Measurements from ENCODE around the gene NDUFB2. TPM values are rescaled to one million over a fixed set of nuclear protein-coding genes. Genes with fewer than 3 reads are reported as not detected.
"Not testable (repeated sequence)": the region's sequence is repeated elsewhere in the genome, so short reads cannot be mapped to it uniquely, and the experiment has no call there.

The NDUFB2 gene
- total RNA-seq, 1 experiment from 2014 or later = 227 TPM

DNA sequence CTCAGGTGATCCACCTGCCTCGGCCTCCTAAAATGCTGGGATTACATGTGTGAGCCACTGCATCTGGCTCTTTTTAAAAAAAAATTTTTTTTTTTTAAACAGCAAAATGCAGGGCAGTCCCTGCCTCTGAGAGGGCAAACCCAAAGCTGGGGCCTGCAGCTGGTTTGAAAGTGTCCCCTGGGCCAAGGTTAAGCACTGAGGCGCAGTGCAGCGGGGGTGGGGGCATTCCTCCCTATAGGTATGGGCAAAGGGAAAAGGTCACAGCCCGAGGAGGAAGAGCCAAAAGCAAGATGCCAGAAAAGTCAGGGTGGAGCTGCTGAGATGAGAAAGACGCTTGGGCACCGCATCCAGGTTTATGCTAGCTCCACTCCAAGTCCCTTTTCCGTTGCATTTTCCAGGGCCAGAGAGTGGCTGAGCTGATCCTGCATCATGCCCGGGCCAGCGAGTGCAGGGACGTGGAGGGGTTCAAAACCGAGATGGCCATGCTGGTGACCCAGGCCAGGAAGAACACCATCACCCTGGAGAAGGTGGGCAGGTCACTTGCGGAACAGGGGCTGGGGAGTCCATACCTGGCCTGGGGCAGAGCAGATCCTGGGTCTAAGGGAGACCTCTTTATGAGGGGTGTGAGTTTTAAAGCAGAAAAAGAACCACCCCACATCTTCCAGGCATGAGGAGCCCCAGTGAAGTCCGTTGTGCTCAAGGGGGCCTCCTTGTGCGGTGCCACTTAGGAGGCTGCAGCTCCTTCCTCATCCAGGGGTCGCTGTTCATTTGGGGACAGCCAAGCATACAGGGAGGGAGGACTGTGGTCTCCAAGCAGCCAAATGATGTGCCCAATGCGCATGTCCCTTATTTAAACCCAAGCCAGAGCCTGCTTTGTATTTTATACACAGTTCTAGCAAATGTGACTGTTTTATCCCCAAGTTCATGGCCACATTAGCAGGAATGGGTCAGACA is 7.0 kb upstream of the NDUFB2 start:
- no peak for DNase-seq (ENCODE audit: low spot score)

DNA sequence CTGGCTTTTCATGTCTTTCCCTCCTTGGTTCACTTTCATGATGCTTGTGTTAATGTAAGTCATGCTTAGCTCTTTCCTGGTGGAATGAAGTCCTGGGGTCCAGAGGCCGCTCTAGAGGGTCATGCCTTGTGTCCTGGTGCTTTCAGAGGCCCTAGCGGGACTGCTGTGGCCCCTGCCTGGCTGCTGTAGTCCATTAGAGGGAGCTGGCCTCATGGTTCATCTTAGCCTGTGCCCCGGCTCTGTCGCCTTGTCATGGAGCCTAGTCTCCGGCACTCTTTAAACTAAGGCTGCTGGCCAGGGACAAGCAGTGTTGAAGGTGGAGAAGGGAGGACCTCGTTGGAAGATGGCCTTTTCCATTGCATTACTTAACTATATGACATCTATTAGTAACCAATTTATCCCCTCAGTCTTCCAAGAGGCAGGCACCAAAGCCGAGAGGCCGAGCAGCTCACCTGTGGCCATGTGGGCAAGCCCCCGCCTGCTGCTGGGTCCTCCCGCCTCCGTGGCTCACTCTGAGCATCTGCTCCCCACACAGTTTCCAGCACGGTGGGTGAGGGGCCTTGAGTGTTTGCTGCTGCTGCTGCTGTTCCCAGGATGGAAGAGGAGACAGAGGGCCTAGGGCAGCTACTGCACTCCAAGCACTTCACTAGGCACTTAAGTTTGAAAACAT is 5.0 kb upstream of the NDUFB2 start:
- DNase-seq (ENCODE audit: low spot score) = no peak

DNA sequence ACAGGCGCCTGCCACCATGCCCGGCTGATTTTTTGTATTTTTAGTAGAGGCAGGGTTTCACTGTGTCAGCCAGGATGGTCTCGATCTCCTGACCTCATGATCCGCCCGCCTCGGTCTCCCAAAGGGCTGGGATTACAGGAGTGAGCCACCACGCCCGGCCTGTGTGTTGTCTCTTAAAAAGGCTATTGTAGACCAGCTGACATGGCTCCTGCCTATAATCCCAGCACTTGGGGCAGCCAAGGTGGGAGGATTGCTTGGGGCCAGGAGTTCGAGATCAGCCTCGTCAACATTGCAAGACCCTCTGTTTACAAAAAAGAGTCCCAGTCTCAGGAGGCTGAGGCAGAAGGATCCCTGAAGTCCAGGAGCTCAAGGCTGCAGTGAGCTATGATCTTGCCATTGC is 2.7 kb upstream of the NDUFB2 start:
- not testable (repeated sequence) for DNase-seq (ENCODE audit: low spot score)

DNA sequence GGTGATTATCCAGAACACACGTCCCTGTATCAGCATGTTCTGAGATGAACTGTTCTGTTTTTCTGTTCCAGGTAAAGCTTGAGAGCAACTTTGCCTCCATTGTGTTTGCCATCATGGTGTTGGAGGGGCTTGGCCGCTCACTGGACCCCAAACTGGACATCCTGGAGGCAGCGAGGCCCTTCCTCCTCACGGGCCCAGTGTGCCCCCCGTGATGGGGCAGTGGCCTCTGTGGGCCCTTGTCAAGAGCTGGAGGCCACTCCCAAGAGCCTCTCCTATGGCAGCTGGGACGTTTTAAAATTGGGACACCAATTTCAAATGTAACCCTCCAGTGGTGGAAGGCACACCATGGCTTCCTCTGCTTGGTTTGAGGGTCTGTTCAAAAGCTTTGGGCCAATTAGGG is 1.9 kb upstream of the NDUFB2 start:
- no peak for DNase-seq (ENCODE audit: low spot score)

DNA sequence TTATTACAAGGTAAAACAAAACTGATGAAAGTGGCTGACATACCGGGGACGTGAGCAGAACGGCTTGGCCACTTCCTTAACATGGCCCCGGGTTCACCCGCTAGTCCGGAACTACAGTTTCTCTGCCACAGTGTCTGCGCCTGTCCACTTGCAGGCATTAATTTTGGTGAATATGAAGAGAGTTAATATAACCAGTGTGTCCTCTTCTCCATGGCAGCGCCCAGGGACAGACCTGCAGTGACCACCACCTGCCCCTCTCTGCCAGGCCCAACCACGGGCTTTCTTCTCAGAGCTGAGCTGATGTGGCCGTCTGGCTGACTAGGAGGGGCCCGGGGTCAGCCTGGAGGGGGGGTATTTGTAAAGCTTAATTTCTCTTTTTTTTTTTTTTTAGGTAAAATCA is 1.1 kb upstream of the NDUFB2 start:
- DNase-seq (ENCODE audit: low spot score) = no peak

DNA sequence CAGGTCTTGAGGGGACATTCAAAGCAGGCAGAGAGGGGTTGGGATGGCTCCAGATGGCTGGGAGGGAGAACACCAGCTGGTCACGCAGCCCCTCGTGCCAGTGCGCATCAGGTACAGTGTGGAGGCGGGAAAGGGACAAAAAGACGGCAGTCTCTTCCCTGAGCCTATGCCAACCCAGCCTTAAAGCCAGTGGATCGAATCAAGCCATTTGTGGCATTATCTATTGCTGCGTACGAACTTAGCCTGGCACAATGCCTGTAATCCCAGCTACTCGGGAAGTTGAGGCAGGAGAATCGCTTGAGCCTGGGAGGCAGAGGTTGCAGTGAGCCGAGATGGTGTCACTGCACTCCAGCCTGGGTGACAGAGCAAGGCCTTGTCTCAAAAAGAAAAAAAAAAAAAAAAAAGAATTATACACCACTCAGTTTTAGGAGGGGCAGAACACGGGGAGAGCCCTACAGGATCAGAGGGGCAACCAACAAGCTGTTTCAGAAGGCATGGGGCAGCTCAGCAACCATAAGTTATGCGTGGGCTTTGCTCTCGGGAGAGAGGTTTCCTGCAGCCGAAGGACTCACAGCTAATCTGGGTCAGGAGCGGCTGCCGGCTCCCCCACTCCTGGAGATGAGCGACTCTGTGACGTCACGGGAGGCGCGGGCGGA is 356 bp upstream of the NDUFB2 start:
- DNase-seq (ENCODE audit: low spot score) = peak; percentile 77

DNA sequence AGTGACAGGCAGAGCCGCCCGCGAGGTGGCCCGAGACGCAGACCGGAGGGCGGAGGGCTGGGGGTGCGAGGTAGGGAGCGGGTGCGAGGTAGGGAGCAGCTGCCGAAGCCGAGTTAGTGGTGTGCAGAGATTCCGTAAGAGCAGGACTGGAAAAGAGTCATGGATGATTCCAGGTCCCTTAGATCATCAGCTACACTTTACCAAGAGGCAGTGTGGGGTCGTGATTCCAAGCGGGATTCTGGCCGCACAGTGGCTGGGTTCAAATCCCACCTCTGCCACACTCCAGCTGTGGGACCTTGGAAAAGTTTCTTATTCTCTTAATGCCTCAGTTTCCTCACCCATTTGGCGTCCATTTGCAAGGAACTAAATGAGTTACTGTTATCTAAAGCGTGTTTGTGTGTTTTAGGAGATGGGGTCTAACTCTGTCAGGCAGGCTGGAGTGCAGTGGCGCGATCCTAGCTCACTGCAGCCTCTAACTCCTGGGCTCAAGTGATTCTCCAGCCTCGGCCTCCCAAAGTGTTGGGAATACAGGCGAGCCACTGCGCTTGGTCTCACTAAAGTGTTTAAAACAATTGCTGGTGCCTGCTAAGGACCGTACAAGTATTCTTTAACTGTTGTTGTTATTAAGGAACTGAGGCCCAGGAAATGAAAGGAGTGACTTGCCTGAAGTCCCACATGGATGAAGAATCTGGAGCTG is 1.1 kb downstream of the NDUFB2 start:
- DNase-seq (ENCODE audit: low spot score) = peak; percentile 40

DNA sequence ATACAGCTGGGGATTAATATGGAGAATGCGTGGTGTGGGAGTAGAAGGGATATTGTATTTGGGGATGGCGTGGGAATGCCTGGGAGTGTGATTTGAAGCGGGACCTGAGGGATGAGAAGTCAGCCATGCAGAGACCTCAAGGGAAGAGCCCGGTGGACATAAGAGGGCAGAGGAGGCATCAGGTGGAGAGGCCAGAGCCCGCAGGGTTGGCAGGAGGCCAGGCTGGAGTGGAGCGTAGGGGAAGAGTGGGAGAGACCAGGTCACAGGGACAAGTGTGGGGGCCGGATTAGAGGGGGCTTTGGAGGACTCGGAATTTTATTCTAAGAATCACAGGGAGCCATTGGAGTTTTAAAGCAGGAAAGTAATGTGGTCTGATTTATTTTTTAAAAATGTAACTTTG is 2.0 kb downstream of the NDUFB2 start:
- DNase-seq (ENCODE audit: low spot score) = no peak

DNA sequence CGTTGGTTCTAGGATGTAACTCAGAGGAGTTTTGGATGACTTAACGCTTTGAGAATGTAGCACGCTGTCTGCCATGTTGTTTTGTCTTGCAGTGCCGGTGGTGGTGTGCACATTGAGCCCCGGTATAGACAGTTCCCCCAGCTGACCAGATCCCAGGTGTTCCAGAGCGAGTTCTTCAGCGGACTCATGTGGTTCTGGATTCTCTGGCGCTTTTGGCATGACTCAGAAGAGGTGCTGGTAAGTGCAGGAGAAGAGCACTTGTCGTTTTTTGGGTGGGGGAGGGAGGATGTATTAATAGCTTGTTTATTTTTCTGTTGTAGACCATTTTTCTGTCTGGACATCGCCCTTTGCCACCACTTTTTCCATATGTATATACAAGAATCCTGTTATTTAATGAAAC is 6.3 kb downstream of the NDUFB2 start:
- no peak for DNase-seq (ENCODE audit: low spot score)

DNA sequence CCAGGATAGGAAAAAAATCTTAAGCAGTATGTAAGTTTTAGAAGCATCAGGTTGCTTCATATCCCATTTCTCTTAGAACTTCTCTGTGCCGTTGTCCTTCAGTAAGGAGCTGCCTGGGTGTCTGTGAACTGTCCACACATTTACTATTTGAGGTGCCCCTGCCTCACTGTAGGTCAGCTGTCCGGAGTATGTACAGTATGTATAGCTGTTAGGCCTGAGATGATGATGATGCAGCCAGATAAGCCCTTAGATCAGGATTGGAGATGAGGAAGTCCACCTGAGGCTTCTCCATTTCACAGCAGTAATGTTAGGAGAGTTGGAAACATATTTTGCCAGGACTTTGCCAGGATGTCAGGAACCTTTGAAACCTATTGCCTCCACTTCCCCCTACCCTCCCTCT is 7.7 kb downstream of the NDUFB2 start:
- DNase-seq (ENCODE audit: low spot score) = no peak

DNA sequence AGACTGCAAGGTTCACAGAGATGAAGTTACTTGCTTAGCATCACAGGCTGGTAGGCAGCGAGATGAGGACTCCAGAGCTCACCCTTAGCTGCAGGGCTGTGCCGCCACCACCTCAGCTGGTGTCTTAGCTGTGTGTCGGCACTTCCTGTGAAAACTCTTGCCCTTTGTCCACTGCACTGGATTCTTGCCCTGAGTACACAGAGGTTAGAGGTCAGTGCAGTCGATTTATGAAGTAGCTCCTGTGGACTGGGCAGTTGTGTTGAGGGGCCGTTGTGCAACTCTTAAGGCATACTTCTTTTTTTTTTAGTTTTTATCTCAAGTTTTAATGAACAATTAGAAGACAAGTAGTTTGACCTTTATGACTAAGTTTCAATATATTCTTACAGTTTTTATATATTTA is 10.6 kb downstream of the NDUFB2 start:
- DNase-seq (ENCODE audit: low spot score) = no peak

DNA sequence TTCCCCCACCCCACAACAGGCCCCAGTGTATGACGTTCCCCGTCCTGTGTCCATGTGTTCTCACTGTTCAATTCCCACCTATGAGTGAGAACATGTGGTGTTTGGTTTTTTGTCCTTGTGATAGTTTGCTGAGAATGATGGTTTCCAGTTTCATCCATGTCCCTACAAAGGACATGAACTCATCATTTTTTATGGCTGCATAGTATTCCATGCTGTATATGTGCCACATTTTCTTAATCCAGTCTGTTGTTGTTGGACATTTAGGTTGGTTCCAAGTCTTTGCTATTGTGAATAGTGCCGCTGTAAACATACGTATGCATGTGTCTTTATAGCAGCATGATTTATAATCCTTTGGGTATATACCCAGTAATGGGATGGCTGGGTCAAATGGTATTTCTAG is 12.3 kb downstream of the NDUFB2 start:
- not testable (repeated sequence) for DNase-seq (ENCODE audit: low spot score)

DNA sequence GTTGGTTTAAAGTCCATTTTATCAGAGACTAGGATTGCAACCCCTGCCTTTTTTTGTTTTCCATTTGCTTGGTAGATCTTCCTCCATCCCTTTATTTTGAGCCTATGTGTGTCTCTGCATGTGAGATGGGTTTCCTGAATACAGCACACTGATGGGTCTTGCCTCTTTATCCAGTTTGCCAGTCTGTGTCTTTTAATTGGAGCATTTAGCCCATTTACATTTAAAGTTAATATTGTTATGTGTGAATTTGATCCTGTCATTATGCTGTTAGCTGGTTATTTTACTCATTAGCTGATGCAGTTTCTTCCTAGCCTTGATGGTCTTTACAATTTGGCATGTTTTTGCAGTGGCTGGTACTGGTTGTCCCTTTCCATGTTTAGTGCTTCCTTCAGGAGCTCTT is 15.9 kb downstream of the NDUFB2 start:
- not testable (repeated sequence) for DNase-seq (ENCODE audit: low spot score)

DNA sequence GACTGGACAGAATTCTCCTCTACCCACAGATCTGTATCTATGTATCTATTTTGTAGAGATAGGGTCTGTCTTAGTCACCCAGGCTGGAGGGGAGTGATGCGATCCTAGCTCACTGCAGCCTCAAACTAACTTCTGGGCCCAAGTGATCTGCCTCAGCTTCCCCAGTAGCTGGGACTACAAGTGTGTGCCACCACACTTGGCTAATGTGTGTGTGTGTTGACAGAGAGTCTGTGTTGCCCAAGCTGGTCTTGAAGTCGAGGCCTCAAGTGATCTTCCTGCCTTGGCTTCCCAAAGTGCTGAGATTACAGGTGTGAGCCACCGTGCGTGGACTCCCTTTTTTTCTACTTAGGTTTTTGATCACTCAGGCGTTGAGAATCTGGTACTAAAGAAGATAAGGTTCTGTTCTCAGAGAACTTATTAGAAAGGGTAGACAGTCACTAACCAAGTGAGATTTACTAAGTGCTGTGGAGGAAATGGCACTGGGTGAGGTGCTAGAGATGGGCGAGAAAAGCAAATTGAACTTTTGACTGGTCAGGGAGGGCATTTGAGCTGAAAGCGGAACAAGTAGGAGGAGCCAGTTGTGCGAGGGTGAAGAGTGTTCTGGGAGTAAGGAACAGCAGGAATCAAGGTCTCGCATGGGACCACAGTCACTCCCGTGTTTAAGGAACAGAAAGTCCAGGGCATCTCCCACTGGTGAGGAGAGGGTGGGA is 18.0 kb downstream of the NDUFB2 start:
- DNase-seq (ENCODE audit: low spot score) = no peak

DNA sequence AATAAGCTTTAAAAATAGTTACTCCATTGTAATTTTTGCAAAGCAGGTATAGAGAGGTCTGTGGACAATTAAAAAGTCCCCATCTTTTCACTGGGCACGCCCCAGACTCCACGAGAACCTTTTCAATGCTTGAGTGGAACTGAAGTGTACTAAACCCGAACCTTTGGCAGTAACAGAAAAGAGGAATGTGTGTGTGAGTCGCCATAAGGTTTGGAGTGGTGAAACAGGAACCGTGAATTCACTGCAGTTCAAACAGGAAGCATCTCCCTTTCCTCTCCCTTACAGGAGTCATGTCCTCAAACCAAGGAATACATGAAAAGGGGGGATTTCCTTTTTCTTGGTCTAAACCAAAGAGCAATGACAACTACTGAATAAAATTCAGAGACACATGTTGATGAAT is 23.2 kb downstream of the NDUFB2 start:
- no peak for DNase-seq (ENCODE audit: low spot score)

DNA sequence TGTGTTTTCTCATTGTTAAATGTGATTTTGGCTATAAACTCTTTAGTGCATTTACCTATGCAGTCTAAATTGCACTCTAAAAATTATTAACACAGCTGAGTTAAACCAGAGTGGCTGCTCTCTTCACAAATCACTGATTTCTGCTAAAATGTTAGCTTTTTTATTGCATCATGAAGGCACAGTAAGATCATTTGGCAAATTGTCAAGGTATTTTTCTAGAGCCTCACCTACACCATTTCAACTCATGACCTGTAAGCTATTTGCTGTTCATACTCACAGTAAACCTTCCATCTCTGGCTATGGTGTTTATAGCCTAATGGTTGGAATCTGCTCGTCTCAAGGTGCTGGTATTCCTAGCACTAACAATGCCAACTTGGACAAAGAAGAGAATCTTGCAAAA is 25.7 kb downstream of the NDUFB2 start:
- no peak for DNase-seq (ENCODE audit: low spot score)

DNA sequence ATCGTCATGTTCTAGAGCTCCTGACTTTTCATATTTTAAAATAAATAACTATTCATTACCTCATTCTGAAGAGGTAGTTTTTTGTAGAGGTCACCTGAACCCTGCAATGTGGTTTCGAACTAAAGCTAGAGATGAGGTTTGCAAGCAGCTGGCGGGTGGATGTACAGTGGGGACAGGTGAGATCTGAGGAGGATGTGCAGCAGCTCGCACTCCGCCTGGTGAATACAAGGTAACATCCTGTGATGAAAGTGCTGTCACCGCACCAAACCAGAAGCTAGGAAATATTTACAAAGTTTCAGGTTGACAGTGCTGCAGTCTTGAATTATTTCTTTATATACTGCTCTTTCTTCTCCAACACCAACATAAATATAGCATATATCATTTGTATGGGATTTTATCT is 26.5 kb downstream of the NDUFB2 start:
- no peak for DNase-seq (ENCODE audit: low spot score)

DNA sequence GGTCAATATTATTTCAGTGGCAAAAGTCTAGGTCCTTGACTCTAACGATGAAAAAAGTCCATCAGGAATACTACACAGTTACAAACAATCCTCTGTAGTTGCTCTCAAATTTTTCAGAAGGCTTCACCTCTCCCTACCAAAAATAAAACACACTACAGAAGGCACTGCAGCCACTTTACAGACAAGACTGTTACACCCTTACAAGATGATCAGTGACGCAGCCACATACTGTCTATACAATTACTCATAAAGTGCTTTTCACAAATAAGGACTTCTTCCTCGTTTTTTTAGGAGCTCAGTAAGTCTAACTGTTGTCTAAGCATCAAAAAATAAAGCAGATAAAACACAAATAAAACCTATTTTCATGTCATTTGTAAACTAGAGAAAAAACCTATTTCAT is 27.1 kb downstream of the NDUFB2 start:
- DNase-seq (ENCODE audit: low spot score) = no peak

DNA sequence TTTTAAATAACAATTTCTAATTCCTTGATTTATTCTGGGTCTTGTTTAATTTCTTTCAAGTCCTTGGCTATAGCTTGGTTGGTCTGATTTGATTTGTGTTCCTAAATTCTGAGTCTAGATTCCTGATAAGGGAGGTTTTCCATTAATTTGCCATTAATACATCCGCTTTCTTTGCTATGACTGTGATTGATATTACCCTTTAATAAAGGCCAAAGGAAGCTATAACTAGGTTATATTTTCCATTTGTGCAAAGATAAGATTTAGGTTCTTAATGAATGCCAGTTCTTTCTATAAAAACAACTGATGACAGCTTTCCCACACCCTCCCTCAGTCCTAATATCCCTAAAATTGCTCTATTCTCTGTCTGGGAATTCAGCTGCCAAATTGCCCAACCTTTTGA is 28.2 kb downstream of the NDUFB2 start:
- no peak for DNase-seq (ENCODE audit: low spot score)

DNA sequence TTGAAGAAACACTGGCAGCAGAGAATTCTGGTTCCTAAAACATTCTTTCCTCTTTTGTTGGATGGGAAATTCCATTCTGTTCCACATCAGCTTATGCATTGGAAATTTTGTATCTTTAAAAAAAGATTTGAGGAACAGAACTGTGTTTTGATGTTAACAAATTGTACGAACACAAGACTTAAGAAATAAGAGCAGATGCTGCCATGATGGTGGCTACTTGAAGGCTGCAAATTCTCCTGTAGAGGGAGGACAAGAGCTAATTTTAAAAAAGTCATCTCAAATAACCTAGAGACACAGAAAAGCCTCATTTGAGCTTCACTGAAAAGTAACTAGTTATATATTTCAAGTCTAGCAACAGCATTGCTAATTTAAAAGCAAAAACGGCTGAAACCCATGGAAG is 29.8 kb downstream of the NDUFB2 start:
- DNase-seq (ENCODE audit: low spot score) = no peak

DNA sequence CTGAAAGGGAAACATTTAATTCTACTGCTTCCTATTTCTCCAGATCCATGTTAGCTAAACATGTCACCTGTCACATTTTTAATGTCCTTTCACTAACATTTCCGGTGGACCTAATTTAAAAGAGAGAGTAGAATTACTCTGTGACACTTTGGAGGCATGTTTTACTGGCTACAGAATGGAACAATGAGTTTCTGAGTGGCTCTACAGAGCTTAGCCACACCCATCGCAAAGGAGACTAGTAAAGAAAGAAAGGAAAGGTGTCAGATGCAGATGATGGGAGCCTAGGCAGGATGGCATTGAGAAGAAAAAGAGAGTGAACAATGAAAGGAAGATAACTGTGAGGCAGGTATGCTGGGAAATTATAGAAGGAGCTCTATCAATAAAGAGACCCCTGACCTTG is 35.9 kb downstream of the NDUFB2 start:
- DNase-seq (ENCODE audit: low spot score) = no peak

Data from A172 (cell line).